ENCODE data around the gene KRTAP5-1.
"Not testable (repeated sequence)": the region's sequence is repeated elsewhere in the genome, so short reads cannot be mapped to it uniquely, and the experiment has no call there.

DNA sequence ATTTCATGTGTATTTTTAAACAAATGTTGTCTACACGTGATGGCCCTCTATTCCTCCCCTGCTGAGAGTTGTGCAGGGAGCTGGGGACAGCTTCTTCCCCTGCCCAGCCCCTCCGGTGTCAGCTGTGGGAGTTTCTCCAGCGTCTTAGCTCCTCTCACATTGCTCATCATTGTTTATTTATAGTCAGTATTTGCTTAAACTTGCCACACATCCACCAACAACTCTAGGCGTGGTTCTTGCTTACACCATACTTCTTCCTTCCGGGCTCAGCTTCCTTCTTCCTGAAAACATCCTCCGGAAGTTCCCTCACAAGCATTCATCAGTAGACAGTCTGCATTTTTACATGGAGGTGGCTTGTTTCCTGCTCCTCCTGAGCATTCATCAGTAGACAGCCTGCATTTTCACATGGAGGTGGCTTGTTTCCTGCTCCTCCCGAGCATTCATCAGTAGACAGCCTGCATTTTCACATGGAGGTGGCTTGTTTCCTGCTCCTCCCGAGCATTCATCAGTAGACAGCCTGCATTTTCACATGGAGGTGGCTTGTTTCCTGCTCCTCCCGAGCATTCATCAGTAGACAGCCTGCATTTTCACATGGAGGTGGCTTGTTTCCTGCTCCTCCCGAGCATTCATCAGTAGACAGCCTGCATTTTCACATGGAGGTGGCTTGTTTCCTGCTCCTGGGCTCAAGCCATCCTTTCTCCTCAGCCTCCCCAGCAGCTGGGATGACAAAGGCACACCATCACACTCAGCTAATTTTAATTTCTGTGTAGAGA, 4.3 kb upstream of the KRTAP5-1 start:
- TF ChIP-seq, protein P1, sequence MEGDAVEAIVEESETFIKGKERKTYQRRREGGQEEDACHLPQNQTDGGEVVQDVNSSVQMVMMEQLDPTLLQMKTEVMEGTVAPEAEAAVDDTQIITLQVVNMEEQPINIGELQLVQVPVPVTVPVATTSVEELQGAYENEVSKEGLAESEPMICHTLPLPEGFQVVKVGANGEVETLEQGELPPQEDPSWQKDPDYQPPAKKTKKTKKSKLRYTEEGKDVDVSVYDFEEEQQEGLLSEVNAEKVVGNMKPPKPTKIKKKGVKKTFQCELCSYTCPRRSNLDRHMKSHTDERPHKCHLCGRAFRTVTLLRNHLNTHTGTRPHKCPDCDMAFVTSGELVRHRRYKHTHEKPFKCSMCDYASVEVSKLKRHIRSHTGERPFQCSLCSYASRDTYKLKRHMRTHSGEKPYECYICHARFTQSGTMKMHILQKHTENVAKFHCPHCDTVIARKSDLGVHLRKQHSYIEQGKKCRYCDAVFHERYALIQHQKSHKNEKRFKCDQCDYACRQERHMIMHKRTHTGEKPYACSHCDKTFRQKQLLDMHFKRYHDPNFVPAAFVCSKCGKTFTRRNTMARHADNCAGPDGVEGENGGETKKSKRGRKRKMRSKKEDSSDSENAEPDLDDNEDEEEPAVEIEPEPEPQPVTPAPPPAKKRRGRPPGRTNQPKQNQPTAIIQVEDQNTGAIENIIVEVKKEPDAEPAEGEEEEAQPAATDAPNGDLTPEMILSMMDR (IDR thresholded peaks at IDR 0.05): not testable (repeated sequence)
- not testable (repeated sequence) for TF ChIP-seq POLR2A (IDR thresholded peaks at IDR 0.05)

Measured in adrenal gland (tissue), 5 donors.